SHP77 (cell line): Measurements from ENCODE around the gene REPIN1.
A peak's percentile ranks its signal among the peaks of the same experiment; 100 is the strongest.

Experiments used
- DNase-seq, 2 experiments: peaks; one replicate each; lab custom pipeline; 2025; lab: John Stamatoyannopoulos, UW

Gene REPIN1

DNA sequence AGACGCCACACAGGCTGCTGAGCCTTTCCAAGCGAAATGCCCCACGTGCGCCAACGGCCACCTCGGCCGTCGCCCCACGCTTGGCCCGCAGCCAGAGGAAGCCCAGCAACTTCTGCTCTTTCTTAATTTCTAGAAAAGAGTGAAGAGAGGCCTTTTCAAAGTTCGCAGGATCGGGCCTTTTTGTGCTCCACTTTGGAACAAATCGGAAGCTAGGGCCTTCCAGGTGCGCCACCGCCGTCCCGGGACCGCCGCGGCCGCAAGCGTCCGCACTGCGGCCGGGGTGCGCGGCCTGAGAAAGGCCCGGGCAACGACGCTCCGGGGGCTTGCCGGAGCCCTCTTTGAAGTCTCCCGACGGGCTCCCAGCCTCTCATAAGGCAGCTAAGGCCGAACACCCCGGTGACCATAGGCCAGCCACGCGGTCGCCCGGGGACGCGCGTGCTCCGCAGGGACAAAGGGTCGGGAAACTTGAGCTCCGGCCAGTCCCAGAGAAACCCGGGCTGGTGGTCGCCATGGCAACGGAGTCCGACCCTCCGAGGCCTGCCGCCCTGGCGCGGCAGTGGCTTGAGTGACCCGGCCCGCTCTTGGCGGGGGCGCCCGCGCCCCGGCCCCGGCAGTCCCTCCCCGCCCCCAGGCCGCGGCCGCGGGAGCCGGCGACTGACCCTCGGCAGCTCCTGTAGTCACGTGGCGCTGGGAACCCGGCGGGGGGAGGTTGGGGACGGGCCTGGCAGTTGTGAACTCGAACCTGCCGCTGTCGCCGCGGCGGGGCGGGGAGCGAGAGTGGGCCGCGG lies at the start of gene REPIN1:
Gene REPIN1, plus strand, starts transcription at position 727 of the 788 bp plus-strand sequence. CDS start 890 bp downstream, outside the sequence.
- peak; percentile 87 for DNase-seq

DNA sequence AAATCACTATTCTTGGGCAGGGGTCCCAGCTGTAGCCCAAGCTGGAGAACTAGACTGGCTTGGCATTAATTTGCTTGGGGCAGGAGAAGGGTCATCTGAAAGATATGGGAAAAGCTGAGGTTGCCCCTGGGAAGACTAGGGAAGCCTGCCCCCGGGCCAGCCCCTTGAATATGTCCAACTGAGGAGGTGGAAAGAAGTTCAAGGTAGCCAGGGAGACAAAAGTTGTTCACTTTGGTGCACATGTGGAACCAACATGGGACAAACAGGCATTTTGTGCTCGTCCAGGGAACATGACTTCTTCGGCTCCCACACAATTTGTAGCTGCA lies 46.9 kb upstream of the REPIN1 start:
- no peak for DNase-seq

GRCh38 chr7:150322114-150322832 lies 46.3 kb upstream of the REPIN1 start:
- DNase-seq = peak in 1 of 2 experiments; percentile 10

GRCh38 chr7:150322833-150323681 lies 45.6 kb upstream of the REPIN1 start, which contains the start of the genes ACTR3C and LRRC61:
Gene ACTR3C (minus strand): TSS chr7:150323545. CDS start chr7:150295296, 28,249 bp downstream.
Gene LRRC61 (plus strand): TSS chr7:150323355. CDS start chr7:150336862, 13,507 bp downstream.
- peak; percentile 58 to 75 for DNase-seq

GRCh38 chr7:150323682-150324372 lies 44.8 kb upstream of the REPIN1 start:
- peak in 1 of 2 experiments; percentile 32 for DNase-seq

DNA sequence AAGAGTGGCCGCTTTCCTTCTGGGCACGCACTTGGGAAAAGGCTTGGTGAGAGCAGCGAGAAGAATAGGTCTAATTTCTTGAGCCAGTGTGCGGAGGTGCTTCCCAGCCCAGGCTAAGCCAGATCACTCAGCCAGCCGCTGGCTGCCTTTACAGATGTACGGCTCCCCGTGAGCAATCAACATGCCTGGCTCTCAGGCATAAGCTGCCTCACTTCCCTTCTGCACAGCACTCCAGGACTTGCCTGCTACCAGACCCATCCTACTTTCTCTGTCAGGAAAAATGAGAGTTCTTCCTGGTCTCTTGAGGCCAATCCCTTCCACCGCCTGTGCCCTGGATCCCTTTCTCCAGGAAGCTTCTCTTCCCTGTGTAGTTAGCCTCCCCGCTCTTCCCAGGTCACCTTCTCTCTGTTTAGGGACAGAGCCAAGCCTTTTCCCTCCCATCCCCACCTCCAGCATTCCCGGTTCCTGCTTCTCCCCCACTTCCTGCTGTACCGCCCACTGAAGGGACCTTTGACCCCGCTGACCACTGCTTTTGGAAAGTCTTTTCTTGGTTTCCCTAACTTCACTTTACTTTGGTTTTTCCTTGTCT lies 44.2 kb upstream of the REPIN1 start:
- DNase-seq = no peak

- no peak for DNase-seq
Observed at GRCh38 chr7:150325110-150325611, 43.5 kb upstream of the REPIN1 start.

- DNase-seq = no peak
Observed at GRCh38 chr7:150325901-150326300, 42.7 kb upstream of the REPIN1 start.

DNA sequence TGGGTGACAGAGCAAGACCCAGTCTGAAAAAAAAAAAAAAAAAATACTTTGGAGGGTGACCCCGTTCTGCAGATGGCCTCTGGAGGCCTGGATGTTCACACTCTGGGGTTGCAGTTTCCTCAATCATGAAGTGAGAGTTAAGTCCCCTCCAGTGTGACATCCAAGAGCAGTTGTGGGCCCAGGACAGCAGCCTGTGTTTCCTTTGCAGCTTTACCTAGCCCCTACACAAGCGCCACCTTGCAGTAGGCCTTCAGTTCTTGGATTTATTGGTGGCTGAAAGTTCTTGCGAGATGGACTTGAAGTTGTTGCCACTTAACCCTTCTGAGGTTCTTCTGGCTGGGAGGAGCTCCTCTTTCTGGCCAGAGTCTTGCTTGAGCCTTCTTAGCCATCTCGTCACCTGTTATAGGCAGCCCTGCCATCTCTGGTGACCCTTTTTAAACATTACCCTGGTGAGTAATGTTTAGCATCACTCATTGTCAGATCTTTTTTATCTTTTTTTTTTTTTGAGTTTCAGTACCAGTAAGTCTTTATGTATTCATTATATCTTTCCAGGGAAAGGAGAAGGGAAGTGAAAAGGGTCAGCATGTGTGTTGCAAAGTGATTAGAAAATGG lies 41.9 kb upstream of the REPIN1 start:
- DNase-seq = no peak

DNA sequence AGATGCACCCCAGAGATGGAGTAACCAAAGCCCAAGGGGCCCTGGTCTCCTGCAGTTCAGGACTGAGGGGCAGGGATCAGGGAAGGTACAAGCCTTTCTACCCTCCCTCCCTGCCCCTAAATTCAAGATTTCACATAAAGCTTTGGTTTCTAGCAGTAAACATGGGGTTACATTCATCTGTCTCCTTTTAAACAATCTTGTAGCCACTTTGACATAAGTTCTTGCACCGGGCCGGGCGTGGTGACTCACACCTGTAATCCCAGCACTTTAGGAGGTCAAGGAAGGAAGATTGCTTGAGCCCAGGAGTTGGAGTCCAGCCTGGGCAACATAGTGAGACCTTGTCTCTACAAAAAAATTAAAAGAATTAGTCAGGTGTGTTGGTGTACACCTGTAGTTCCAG lies 41.3 kb upstream of the REPIN1 start:
- no peak for DNase-seq

- DNase-seq = no peak
Observed at GRCh38 chr7:150329331-150330120, 39.1 kb upstream of the REPIN1 start.

- no peak for DNase-seq
Observed at GRCh38 chr7:150330211-150330885, 38.3 kb upstream of the REPIN1 start.

GRCh38 chr7:150332852-150333635 lies 35.6 kb upstream of the REPIN1 start:
- DNase-seq = no peak

DNA sequence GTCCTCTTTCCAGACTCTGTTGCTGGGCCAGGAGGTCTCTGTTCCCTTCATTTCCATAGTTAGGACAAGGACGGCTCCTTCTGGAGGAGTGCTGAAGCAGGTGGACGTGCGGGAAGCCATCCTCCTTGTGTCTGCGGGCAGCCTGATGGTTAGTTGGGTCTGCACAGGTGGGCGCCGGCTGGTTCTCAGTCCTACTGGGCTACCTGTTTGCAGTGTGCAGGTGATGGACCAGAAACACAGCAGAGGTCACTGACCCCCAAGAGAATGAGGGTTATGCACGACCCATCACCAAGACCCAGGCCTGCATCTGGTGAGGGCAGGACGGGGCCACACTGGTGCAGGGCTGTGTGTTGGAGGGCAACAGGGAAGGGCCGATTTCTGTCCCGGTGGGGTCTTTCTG lies 35.0 kb upstream of the REPIN1 start:
- no peak for DNase-seq

DNA sequence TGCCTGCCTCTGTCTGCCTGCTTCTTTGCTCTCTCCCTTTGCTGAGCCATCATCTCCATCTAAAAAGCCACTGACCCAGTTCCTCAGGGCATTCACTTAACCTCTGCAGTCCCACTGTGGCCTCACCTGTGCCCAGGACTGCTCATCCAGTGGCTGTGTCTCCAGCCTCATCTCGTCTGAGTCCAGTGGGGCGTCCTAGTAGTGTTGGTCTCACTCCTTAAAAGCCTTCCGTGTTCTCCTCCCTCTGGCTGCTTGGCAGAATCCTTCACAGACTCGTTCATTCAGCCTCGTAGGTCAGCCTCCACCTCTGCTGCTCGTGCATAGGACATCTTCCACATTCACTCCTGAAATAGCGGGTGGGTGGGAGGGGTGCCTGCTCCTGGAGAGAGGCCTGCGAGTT lies 34.5 kb upstream of the REPIN1 start:
- DNase-seq = no peak

DNA sequence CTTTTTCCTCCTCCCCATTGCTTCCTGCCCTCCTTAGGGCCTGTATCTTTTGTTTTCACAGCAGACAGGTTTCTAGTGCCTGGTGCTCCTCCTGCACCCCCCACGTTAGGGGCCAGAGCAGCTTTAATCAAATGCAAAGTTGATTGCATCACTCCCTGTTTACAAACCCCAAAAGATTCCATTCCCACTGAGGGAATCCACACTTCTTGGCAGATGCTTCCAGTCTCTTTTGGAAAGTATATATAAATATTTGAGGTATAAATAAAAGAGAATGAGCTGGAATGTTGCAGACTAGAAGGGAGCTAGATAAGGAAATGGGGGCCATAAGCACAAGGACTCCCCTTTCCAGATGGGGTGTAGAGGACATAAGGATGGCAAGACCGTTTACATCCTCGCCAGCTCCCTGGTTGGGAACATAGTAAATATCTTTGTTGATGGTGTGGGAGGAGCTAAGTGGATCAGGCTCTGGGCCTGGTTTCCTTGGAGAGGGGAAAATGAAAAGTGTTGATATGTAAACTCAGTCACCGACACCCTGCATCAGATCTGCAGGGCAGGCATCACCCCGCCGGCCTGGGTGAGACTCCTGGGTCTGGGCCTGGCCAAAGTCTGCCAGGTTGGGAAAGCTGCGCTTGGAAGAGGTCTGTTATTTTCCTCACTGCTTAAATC lies 33.4 kb upstream of the REPIN1 start:
- no peak for DNase-seq

DNA sequence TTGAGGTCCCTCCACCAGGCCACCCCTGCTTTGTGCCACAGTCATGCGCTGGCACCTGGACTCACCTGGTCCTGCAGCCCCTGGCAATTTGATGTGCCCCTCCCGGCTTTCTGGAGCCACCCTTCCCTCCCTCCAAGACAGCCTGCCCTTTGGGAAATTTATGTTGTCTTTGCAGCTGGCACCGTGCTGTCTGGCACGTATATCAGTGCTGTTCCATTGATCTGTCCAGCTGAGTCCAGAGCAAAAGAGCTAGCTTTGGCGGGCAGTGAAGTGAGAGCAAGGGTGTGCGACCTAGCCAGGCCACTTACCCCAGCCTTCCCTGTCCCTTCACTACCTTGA lies 32.9 kb upstream of the REPIN1 start:
- DNase-seq = no peak

GRCh38 chr7:150336746-150337145 lies 31.9 kb upstream of the REPIN1 start:
- no peak for DNase-seq
